Stimulated activated CD8-positive, alpha-beta memory T cell treated with anti-CD3 and anti-CD28 coated beads, Interleukin-12 subunit alpha, Interleukin-12 subunit beta, amount 100 ng/mL, for 24 hours (primary cell): Measurements from ENCODE around the gene CHKB.
"Not testable (repeated sequence)": the region's sequence is repeated elsewhere in the genome, so short reads cannot be mapped to it uniquely, and the experiment has no call there.

Experiments
- DNase-seq: peaks from one replicate; pipeline ENCODE4 v3.0.0-alpha.2; 2020; ENCODE audit errors: extremely low read depth

The CHKB gene

DNA sequence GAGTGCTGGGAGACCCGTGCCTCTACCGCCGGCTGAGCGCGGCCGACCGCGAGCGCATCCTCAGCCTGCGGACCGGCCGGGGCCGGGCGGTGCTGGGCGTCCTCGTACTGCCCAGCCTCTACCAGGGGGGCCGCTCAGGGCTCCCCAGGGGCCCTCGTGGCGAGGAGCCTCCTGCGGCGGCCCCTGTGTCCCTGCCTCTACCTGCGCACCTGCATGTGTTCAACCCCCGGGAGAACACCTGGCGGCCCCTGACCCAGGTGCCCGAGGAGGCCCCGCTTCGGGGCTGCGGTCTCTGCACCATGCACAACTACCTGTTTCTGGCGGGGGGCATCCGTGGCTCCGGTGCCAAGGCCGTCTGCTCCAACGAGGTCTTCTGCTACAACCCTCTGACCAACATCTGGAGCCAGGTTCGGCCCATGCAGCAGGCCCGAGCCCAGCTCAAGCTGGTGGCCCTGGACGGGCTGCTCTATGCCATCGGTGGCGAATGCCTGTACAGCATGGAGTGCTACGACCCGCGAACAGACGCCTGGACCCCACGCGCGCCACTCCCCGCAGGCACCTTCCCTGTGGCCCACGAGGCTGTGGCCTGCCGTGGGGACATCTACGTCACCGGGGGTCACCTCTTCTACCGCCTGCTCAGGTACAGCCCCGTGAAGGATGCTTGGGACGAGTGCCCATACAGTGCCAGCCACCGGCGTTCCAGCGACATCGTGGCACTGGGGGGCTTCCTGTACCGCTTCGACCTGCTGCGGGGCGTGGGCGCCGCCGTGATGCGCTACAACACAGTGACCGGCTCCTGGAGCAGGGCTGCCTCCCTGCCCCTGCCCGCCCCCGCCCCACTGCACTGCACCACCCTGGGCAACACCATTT, 33.5 kb downstream of the CHKB start:
- no peak for DNase-seq

DNA sequence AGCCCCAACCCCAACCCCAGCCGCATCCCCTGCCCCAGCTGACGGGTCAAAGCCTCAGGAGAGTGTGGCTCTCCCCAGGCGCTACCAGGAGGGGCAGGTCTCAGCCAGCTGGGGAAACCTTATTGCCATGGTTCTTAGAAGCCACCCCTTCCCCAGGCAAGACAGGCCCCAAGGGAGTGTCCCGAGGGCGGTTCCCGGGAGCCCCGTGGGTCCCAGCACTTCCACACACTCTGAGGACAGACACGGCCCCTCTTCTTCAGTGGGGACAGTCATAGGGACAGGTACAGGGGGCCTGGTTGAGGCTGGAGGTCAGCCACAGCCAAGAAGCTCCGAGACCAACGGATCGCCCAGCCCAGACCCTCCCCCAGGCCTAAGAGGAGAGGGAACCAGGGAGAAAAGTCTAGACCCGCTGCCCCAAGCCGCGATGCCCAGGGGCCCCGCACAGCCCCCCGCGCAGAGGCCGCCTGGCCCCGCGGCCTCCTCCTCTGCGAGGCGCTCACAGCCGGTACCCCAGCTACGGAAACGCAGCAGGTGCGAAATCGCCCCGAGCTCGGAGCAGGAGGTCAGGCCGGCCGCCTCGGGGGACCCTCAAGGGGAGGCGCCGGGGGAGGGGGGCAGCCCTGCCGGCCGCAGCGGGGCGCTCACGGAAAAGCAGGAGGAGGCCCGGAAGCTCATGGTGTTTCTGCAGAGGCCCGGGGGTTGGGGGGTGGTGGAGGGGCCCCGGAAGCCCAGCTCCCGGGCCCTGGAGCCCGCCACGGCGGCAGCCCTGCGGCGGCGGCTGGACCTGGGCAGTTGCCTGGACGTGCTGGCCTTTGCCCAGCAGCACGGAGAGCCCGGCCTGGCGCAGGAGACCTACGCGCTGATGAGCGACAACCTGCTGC, 34.4 kb downstream of the CHKB start:
- no peak for DNase-seq

- no peak for DNase-seq
Measured at GRCh38 chr22:50547263-50547985, 35.2 kb downstream of the CHKB start.

DNA sequence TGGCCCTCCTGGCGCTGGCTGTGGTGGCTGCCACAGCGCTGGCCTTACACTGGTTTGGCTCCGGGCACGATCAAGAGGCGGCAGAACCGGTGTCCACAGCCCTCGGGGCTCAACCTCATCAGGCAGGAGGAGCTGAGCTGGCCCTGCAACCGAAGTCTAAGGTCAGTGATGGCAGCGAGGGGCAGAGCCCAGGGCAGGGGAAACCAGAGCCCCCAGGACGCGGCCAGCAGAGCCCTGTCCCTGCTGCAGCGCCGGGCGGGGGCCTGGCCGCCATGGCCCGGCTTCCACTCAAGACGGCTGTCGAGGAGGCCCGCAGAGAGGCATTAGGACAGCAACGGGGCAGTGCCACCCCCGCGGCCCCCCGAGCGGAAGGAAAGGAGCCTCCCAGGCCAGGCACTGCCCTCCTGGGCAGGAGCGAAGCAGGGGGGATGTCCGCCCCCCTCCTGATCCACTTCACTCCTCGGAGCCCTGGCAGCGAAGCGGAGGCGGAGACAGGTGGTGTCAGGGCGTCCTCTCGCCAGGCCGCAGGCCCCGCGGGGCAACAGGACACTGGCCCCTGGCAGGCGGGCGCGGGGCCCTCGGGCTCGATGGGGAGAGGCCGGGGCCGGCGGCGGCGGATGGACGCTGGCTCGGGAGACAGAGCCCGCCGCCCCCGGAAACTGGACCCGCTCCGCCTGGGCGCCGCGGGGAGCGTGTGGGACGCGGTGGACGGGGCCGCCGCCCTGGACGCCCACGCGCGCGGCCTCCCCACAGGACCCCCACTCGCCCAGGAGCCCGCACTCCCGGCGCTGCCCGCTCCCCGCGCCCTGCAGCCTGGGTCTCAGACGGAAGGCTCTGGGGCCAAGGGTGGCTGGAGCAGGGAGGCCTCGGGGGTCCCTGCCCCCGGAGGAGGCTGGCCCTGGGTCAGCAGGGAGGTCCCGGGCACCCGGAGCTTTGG, 36.1 kb downstream of the CHKB start:
- no peak for DNase-seq

DNA sequence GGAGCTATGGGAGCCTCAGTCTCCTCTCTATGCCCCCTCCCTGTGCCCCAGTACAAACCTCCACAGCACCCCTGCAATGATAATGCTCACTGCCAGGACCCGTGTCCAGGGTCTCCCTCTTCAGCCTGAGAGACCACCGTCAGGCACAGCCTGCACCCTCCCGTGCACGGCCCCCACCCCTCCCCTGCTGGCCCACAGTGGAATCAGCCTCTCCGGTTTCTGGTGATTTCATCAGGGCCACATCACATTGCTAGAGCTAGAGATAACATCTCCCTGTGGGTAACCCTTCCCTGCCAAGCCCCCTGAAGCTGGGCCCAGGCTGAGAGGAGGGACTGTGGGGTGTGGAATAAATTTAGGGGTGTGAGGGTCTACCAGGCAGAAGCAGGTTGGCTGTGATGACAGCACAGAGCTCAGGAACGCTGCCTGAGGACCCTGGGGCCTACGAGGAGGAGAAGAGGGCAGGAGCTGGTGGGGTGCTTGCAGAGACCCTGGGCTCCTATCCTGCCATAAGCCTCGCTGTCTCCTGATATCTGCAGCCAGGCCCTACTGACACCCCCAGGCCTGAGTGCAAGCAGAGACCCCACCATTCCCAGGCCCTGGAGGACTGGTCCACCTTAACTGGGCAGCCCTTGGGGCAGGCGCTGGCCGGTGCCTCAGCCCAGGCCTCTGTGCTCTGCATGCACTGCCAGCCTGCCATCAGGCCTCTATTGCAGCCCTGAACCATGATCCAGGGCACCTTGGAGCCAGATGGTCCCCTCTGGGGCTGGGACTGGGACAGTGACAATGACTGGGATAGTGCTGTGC, 36.9 kb downstream of the CHKB start, which contains the start of gene KLHDC7B:
Gene KLHDC7B, plus strand, starts transcription at position 378 of the 804 bp plus-strand sequence. Its CDS starts 345 bp downstream, at position 723.
- DNase-seq = no peak

DNA sequence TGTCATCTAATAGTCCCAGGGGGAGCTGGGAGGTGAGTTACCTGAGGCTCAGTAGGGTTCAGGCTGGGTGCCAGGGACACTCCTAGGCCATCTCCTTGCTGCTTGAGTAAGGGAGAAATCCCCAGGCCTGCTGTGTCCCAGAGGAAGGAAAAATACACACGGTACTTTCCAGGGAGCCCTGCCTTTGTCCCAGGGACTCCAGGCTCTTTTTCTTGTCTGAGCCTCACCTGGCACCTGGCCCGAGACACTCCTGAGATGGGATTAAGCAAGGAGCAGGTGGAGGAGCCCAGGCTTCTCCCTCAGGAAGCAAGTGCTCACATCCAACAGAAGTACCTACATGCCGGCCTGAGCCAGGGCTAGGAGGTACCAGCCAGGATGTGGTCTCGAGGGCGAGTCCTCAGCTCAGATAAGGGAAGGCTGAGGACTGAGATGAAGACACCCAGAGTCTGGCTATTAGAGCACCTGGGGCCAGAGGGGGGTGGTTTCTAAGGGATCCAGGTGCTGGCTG, 37.8 kb downstream of the CHKB start:
- no peak for DNase-seq

DNA sequence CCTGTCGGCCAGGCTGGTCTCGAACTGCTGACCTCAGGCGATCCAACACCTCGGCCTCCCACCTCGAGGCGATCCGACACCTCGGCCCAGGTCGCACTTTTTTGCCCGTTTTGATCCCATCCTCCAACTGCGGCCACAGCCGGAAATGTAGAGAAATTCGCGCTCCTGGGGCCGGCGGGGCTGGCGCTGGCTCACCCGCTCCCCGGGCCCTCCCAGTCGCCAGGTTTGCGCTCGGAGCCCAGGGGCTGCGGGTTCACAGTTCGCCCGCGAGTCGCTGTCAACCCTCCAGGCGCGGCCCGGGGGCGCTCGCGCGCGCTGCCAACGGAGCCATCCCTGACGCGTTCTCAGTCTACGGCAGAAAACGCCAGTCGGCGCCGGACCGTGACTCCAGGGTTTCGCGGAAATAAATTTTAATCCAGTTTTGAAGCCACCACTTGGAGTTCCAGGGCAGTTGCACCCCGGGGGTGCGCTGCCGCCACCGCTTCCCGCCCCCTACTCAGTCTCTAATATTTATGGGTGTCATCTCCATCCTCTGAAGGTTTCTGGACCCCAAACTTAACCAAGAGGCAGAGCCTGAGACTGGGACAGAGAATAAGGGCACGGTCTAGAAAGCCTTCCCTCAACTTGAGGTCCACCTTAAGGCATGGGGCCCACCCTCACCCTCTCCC, 38.4 kb downstream of the CHKB start:
- peak; percentile 56 for DNase-seq

- no peak for DNase-seq
Measured at GRCh38 chr22:50542416-50542927, 40.2 kb downstream of the CHKB start.

DNA sequence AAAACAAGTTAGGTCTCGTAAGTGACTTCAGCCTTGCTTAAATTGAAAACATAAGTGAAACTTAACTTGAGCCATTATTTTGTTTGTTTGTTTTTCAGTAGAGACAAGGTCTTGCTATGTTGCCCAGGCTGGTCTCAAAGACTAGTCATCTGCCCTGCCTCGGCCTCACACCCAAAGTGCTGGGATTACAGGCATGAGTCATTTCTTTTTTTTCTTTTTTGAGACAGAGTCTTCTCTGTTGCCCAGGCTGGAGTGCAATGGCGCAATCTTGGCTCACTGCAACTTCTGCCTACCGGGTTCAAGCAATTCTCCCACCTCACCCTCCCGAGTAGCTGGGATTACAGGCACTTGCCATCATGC, 41.0 kb downstream of the CHKB start:
- DNase-seq = not testable (repeated sequence)

DNA sequence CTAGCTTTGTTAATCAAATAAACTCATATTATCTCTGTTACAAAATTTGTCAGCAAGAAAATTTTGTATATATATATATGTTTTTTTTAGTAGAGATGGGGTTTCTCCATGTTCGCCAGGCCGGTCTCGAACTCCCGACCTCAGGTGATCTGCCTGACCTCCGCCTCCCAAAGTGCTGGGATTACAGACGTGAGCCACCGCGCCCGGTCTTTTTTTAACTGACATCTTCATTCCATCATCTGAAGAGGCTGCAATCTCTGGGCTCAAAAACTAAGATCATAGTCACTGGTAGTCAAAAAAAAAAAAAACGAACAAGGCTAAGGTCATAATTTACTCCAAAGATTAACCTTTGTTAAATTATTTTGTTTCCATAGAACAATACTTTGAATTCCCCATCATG, 42.3 kb downstream of the CHKB start:
- DNase-seq = no peak

- DNase-seq = no peak
Measured at GRCh38 chr22:50537765-50538164, 44.9 kb downstream of the CHKB start.

- no peak for DNase-seq
Measured at GRCh38 chr22:50536226-50536625, 46.4 kb downstream of the CHKB start.

DNA sequence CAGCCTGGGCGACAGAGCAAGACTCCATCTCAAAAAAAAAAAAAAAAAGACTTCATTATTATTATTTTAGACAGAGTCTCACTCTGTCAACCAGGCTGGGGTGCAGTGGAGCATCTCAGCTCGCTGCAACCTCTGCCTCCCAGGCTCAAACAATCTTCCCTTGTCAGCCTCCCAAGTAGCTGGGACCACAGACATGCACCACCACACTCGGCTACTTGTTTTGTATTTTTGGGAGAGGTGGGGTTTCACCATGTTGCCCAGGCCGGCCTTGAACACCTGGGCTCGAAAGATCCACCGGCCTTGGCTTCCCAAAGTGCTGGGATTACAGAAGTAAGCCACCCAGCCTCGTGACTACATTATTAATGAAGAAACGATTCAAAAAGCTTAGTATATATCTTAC, 47.5 kb downstream of the CHKB start:
- no peak for DNase-seq

DNA sequence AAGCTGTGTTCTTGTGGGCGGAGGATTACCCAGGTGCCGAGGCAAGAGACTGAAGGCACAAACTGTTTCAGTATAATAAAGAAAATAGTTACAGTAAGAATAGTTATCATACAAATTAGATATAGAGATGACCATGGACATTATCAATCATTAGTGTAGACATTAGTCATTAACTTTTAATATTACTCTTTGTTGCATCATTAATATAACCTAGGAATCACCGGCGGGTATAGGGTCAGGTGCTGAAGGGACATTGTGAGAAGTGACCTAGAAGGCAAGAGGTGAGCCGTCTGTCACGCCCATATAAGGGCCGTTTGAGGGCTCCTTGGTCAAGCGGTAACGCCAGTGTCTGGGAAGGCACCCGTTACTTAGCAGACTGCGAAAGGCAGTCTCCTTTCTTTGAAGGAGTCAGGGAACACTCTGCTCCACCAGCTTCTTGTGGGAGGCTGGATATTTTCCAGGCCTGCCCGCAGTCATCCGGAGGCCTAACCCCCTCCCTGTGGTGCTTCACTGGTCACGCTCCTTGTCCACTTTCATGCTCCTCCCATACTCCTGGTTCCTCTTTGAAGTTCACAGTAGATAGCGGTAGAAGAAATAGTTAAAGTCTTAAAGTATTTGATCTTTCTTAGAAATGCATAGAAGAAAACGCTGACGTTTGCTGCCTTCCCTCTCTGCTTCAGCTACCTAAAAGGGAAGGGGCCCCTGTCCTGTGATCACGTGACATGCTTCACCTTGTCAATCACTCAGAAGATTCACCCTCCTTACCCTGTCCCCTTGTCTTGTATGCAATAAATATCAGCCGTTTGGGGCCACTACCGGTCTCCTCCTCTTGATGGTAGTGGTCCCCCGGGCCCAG, 48.6 kb downstream of the CHKB start:
- not testable (repeated sequence) for DNase-seq

- DNase-seq = no peak
Measured at GRCh38 chr22:50532824-50533796, 49.5 kb downstream of the CHKB start.

DNA sequence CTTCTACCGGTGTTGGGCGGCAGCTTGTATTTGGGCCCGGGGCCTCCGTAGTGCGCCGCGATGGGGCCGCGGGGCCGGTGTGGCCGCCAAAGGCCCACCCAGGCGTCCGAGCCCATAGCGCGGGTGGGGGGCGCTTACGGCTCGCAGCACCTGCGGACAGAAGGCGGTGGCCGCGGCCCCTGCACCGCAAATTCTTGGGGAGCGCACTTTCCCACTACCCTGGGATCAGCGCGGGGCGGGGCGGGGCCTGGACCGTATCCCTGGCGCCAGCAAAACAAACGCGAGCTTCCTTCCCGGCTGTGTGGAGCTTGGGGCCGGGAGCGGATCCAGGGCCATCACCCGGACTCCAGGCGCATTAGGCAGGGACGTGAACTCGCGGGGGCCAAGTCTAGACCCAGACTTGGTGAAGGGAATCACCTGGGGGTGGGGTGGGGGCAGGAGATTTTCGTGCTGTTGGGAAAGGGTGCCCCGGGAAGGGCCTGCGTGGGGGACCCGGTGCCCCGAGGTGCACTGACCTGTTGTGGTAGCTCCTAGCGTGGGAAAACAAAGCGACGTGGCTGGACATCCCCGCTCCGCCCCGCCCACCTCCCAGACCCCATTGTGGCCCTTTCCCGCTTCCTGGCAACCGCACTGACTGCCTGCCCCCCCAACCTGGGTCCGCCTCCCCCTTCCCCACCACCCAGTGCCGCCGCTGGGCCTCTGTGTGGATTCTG, 50.5 kb downstream of the CHKB start:
- no peak for DNase-seq
